ENCODE results near the gene SMIM38. TPM values are rescaled to one million over a fixed set of nuclear protein-coding genes. Genes with fewer than 3 reads are reported as not detected.
A peak's percentile ranks its signal among the peaks of the same experiment; 100 is the strongest.

The SMIM38 gene
- total and polyA plus RNA-seq, 9 of the 15 experiments (the other 6 are each of a cell fraction or from before 2014, with no cell fraction given), result 0.07 to 1.2 (median 0.21) TPM; not detected in 2

DNA sequence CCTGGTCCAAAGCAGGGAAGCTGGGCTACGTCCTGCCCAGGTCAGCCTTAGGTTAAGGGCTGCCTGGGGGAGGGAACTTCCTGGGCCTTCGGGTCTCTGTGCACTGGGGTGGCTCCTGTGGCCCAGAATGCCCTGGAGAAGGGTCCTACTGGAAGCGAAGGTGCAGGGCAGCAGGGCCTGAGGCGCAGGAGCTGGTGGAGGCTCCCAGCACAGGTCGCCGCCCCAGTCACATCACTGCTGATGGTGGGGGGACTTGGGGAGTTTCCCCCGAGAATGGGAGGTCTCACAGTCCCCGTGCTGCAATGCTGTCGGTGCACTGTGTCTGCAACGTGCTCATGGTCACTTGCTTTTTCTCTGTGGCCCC is 815 bp upstream of the SMIM38 start:
- no peaks in the 10 kb centered on the region for H3K36me3 ChIP-seq (ENCODE audit: control insufficient read depth, insufficient read depth, low read length)
- H3K4me1 ChIP-seq (replicated peaks in 1 of 2; ENCODE audit: control insufficient read depth in 2 of 2, insufficient read depth in 2 of 2, low read length in 2 of 2), result peaks cover 28 to 36% of the 10 kb centered on the region in 2 experiments; a peak in 4 of 5 replicates
- H4K20me1 ChIP-seq (replicated peaks; ENCODE audit: control insufficient read depth, insufficient read depth, low read length), result no peaks in the 10 kb centered on the region
- BruUV-seq (replicated peaks), result no TSS peak
- no peak overlapping the region for H3K4me3 ChIP-seq
- WGBS (ENCODE audit: insufficient coverage, low coverage, missing lambda C conversion rate), result 23% methylated on average over 9 of the region's 10 CpGs
- H3K9me3 ChIP-seq (replicated peaks; ENCODE audit: control insufficient read depth, insufficient read depth, low read depth, low read length), result no peaks in the 10 kb centered on the region
- in situ Hi-C loops (cut with MboI) (no loop called here), intact Hi-C loops (cut with micrococcal nuclease) (no loop called here)
- H2AFZ ChIP-seq (ENCODE audit: low read depth, low read length), result peak overlapping the region; percentile 46; the same call in 1 of the 2 replicates
- no peak overlapping the region; the same call in 2 of the 3 replicates for H3K27ac ChIP-seq (ENCODE audit: extremely low read depth, low read depth, low read length)
- no peak for ATAC-seq
- DNase-seq (ENCODE audit: extremely low read depth in 1 of 4, low spot score in 3 of 4), result no peak
- H3K79me2 ChIP-seq (ENCODE audit: control insufficient read depth, insufficient read depth, low read length), result no peaks in the 10 kb centered on the region; the same call in 2 of the 3 replicates
- FAIRE-seq, result no peak
- H3K9me1 ChIP-seq (ENCODE audit: control insufficient read depth, insufficient read depth, low read length), result peaks cover 4% of the 10 kb centered on the region
- CTCF ChIA-PET (ENCODE audit: low intra/inter-chr PET ratio), result no interaction called here
- H3K4me2 ChIP-seq (ENCODE audit: insufficient read depth, low read length), result peak overlapping the region; percentile 68; the same call in 1 of the 2 replicates
- POLR2A ChIA-PET, result interaction anchor here (0.7 kb wide), 1 partner anchor 79 kb away, joined by 3 read pairs; no protein-coding TSS in a partner anchor
- H3K27me3 ChIP-seq (ENCODE audit: control insufficient read depth in 2 of 2, insufficient read depth in 2 of 2, low read length in 2 of 2), result peaks cover 4 to 57% of the 10 kb centered on the region in 2 experiments
- 0 out of 4 replicates have a peak overlapping the region, but pooled peaks of 1 of the 2 experiments have one; percentile 28 for H3K9ac ChIP-seq (ENCODE audit: insufficient read depth in 1 of 2, low read depth in 2 of 2, low read length in 2 of 2)
- TF ChIP-seq NCOR1 (IDR thresholded peaks at IDR 0.05) (no peak), ZNF143 (CRISPR knock-in tag; IDR thresholded peaks at IDR 0.05) (no peak), ZNF212 (CRISPR knock-in tag; IDR thresholded peaks at IDR 0.05) (no peak), ZNF444 (CRISPR knock-in tag; IDR thresholded peaks at IDR 0.05) (no peak), KAT8 (IDR thresholded peaks at IDR 0.05; ENCODE audit: low read depth) (no peak), HDAC6 (IDR thresholded peaks at IDR 0.05; ENCODE audit: low read depth, low read length) (no peak), RAD21 (CRISPR knock-in tag; conservative IDR thresholded peaks at IDR 0.05 in 1 of 2, IDR thresholded peaks at IDR 0.05 in 1 of 2) (no peak), SP2 (IDR thresholded peaks at IDR 0.05; ENCODE audit: extremely low read depth, low read depth, low read length, poor library complexity, severe bottlenecking) (no peak), KDM2B (CRISPR knock-in tag; IDR thresholded peaks at IDR 0.05) (no peak), EGR1 (conservative IDR thresholded peaks at IDR 0.05) (no peak), PHF8 (IDR thresholded peaks at IDR 0.05; ENCODE audit: borderline replicate concordance, low read length) (no peak), NRF1 (conservative IDR thresholded peaks at IDR 0.05 in 1 of 2, IDR thresholded peaks at IDR 0.05 in 1 of 2) (no peak)
- TF ChIP-seq, protein P1, sequence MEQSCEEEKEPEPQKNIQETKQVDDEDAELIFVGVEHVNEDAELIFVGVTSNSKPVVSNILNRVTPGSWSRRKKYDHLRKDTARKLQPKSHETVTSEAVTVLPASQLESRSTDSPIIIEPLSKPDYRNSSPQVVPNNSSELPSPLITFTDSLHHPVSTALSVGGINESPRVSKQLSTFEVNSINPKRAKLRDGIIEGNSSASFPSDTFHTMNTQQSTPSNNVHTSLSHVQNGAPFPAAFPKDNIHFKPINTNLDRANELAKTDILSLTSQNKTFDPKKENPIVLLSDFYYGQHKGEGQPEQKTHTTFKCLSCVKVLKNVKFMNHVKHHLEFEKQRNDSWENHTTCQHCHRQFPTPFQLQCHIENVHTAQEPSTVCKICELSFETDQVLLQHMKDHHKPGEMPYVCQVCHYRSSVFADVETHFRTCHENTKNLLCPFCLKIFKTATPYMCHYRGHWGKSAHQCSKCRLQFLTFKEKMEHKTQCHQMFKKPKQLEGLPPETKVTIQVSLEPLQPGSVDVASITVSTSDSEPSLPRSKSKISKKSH (CRISPR knock-in tag; IDR thresholded peaks at IDR 0.05), result no peak
- TF ChIP-seq, protein P2, sequence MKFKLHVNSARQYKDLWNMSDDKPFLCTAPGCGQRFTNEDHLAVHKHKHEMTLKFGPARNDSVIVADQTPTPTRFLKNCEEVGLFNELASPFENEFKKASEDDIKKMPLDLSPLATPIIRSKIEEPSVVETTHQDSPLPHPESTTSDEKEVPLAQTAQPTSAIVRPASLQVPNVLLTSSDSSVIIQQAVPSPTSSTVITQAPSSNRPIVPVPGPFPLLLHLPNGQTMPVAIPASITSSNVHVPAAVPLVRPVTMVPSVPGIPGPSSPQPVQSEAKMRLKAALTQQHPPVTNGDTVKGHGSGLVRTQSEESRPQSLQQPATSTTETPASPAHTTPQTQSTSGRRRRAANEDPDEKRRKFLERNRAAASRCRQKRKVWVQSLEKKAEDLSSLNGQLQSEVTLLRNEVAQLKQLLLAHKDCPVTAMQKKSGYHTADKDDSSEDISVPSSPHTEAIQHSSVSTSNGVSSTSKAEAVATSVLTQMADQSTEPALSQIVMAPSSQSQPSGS (CRISPR knock-in tag; IDR thresholded peaks at IDR 0.05), result no peak
- TF ChIP-seq, protein P3, sequence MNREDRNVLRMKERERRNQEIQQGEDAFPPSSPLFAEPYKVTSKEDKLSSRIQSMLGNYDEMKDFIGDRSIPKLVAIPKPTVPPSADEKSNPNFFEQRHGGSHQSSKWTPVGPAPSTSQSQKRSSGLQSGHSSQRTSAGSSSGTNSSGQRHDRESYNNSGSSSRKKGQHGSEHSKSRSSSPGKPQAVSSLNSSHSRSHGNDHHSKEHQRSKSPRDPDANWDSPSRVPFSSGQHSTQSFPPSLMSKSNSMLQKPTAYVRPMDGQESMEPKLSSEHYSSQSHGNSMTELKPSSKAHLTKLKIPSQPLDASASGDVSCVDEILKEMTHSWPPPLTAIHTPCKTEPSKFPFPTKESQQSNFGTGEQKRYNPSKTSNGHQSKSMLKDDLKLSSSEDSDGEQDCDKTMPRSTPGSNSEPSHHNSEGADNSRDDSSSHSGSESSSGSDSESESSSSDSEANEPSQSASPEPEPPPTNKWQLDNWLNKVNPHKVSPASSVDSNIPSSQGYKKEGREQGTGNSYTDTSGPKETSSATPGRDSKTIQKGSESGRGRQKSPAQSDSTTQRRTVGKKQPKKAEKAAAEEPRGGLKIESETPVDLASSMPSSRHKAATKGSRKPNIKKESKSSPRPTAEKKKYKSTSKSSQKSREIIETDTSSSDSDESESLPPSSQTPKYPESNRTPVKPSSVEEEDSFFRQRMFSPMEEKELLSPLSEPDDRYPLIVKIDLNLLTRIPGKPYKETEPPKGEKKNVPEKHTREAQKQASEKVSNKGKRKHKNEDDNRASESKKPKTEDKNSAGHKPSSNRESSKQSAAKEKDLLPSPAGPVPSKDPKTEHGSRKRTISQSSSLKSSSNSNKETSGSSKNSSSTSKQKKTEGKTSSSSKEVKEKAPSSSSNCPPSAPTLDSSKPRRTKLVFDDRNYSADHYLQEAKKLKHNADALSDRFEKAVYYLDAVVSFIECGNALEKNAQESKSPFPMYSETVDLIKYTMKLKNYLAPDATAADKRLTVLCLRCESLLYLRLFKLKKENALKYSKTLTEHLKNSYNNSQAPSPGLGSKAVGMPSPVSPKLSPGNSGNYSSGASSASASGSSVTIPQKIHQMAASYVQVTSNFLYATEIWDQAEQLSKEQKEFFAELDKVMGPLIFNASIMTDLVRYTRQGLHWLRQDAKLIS (CRISPR knock-in tag; IDR thresholded peaks at IDR 0.05), result no peak
